GM18867 (cell line): ENCODE data around the gene PANK2.

ENCODE experiments used
- ATAC-seq: cut with Tn5 transposase; IDR thresholded peaks from one replicate; pipeline ENCODE4 v1.9.1; 2021; ENCODE audit warnings: mild to moderate bottlenecking, moderate library complexity; ENCODE audit not compliant: unreplicated experiment

The PANK2 gene

GRCh38 chr20:3900187-3900604, 11.0 kb downstream of the PANK2 start:
- no peak for ATAC-seq

- ATAC-seq, result no peak
Measured at GRCh38 chr20:3901028-3901705, 12.0 kb downstream of the PANK2 start.

- ATAC-seq, result no peak
Measured at GRCh38 chr20:3901706-3902440, 12.7 kb downstream of the PANK2 start.

GRCh38 chr20:3902446-3902845, 13.3 kb downstream of the PANK2 start:
- no peak for ATAC-seq

GRCh38 chr20:3904224-3904623, 15.0 kb downstream of the PANK2 start:
- ATAC-seq, result no peak

- ATAC-seq, result no peak
Measured at GRCh38 chr20:3904857-3905256, 15.7 kb downstream of the PANK2 start.

- peak; percentile 83 for ATAC-seq
Measured at GRCh38 chr20:3906744-3907721, 17.8 kb downstream of the PANK2 start.

GRCh38 chr20:3908667-3909066, 19.5 kb downstream of the PANK2 start:
- no peak for ATAC-seq

- ATAC-seq, result no peak
Measured at GRCh38 chr20:3909952-3910366, 20.8 kb downstream of the PANK2 start.

GRCh38 chr20:3910853-3911252, 21.7 kb downstream of the PANK2 start:
- no peak for ATAC-seq

GRCh38 chr20:3911956-3912355, 22.8 kb downstream of the PANK2 start:
- no peak for ATAC-seq

GRCh38 chr20:3914446-3914845, 25.3 kb downstream of the PANK2 start:
- ATAC-seq, result no peak

GRCh38 chr20:3915691-3916090, 26.5 kb downstream of the PANK2 start:
- ATAC-seq, result no peak

- no peak for ATAC-seq
Measured at GRCh38 chr20:3916364-3916763, 27.2 kb downstream of the PANK2 start.

- ATAC-seq, result no peak
Measured at GRCh38 chr20:3919352-3919751, 30.2 kb downstream of the PANK2 start.

GRCh38 chr20:3922223-3922982, 33.2 kb downstream of the PANK2 start:
- no peak for ATAC-seq

- no peak for ATAC-seq
Measured at GRCh38 chr20:3922983-3923339, 33.8 kb downstream of the PANK2 start.

- ATAC-seq, result no peak
Measured at GRCh38 chr20:3923818-3924217, 34.6 kb downstream of the PANK2 start.

- ATAC-seq, result no peak
Measured at GRCh38 chr20:3924304-3925112, 35.3 kb downstream of the PANK2 start.
